BJ (cell line): Measurements from ENCODE around the gene MAL. TPM values are rescaled to one million over a fixed set of nuclear protein-coding genes. Genes with fewer than 3 reads are reported as not detected.

Experiments used
- CTCF ChIA-PET: fragments of 350-600 bp; formaldehyde crosslinking; extraction: SDS; loops from one replicate; lab custom pipeline; 2021; ENCODE audit warnings: antibody characterized with exemption, inconsistent platforms; lab: Yijun Ruan, JAX
- POLR2A ChIA-PET: fragments of 300-600 bp; sonication (Branson Sonifier 250); formaldehyde crosslinking; extraction: SDS; loops from one replicate; lab custom pipeline; 2021; ENCODE audit warnings: antibody characterized with exemption; lab: Charles Lee
- DNase-seq: peaks from one replicate; pipeline ENCODE4 v3.0.0-alpha.2; 2011; ENCODE audit warnings: low read depth
- H3K27me3 ChIP-seq: 2 replicates; pipeline ENCODE4 v1.6.0; 2011; ENCODE audit warnings: low read length; ENCODE audit not compliant: control insufficient read depth, insufficient read depth
- H3K36me3 ChIP-seq: 2 replicates; pipeline ENCODE4 v1.5.1; 2011; ENCODE audit warnings: low read length; ENCODE audit not compliant: control insufficient read depth, insufficient read depth
- H3K4me3 ChIP-seq: 2 replicates; pipeline ENCODE4 v1.5.1; 2011; ENCODE audit warnings: low read depth, mild to moderate bottlenecking, control low read depth, low read length
- CTCF ChIP-seq: IDR thresholded peaks from 2 replicates; pipeline ENCODE4 v1.5.1; 2011; ENCODE audit warnings: low read depth, mild to moderate bottlenecking, control low read depth, inconsistent platforms, low read length, moderate library complexity; ENCODE audit not compliant: insufficient read depth
- polyA plus RNA-seq: library from polyadenylated mRNA; depleted of rRNA; stranded (reverse); fragments of >200 nt; gene quantifications from 2 replicates; pipeline ENCODE4 v1.2.3, GENCODE V29; 2011

MAL gene
- polyA plus RNA-seq, 1 experiment = not detected

DNA sequence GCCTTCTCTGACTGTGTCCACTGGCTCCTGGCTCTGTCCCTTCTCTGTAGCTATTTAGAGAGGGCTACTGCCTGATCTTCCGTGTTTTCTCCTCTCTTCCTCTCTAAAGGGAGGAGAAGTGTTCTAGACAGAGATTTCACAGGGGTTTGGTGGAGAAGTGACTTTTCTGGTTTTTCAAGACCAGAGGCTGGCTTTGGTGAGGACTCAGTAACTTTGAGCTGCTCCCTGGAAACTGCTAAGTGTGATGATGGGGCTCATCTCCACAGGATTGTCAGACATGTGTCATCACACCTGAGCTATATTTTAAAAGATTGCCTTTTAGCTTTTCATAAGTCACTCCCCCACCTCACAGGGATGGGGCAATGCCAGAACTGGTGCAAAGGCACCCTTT is 6.2 kb downstream of the MAL start:
- ChIA-PET CTCF (interaction anchor here (1.0 to 1.7 kb wide), 3 partner anchors 9 to 10 kb away, joined by 3 to 7 read pairs (median 3); no protein-coding TSS in a partner anchor), POLR2A (no interaction called here)
- peaks cover 12% of the 10 kb centered on the region for H3K27me3 ChIP-seq
- H3K36me3 ChIP-seq = no peaks in the 10 kb centered on the region
- no peak for DNase-seq
- no peak for TF ChIP-seq CTCF
- H3K4me3 ChIP-seq = no peak overlapping the region

- TF ChIP-seq CTCF = no peak
- no peaks in the 10 kb centered on the region for H3K36me3 ChIP-seq
- ChIA-PET CTCF (interaction anchor here (1.0 to 1.7 kb wide), 2 partner anchors 9 to 11 kb away, joined by 3 to 7 read pairs; no protein-coding TSS in a partner anchor), POLR2A (no interaction called here)
- DNase-seq = no peak
- peaks cover 8% of the 10 kb centered on the region for H3K27me3 ChIP-seq
- H3K4me3 ChIP-seq = no peak overlapping the region
Measured at GRCh38 chr2:95032341-95032740, 6.8 kb downstream of the MAL start.

GRCh38 chr2:95032868-95033603 is 7.5 kb downstream of the MAL start:
- no peak for TF ChIP-seq CTCF
- CTCF ChIA-PET = interaction anchor here (1.6 to 1.7 kb wide), 2 partner anchors 11 kb away, joined by 7 read pairs; no protein-coding TSS in a partner anchor
- DNase-seq = no peak
- POLR2A ChIA-PET = no interaction called here
- Histone ChIP-seq H3K27me3 (peaks cover 8% of the 10 kb centered on the region), H3K4me3 (no peak overlapping the region), H3K36me3 (no peaks in the 10 kb centered on the region)

GRCh38 chr2:95034221-95034620 is 8.7 kb downstream of the MAL start:
- no peak overlapping the region for H3K4me3 ChIP-seq
- TF ChIP-seq CTCF = no peak
- peaks cover 7% of the 10 kb centered on the region for H3K27me3 ChIP-seq
- ChIA-PET POLR2A (no interaction called here), CTCF (interaction anchor here (1.6 to 2.0 kb wide), 3 partner anchors 12 to 81 kb away, joined by 7 to 9 read pairs (median 8); no protein-coding TSS in a partner anchor)
- no peak for DNase-seq
- no peaks in the 10 kb centered on the region for H3K36me3 ChIP-seq

DNA sequence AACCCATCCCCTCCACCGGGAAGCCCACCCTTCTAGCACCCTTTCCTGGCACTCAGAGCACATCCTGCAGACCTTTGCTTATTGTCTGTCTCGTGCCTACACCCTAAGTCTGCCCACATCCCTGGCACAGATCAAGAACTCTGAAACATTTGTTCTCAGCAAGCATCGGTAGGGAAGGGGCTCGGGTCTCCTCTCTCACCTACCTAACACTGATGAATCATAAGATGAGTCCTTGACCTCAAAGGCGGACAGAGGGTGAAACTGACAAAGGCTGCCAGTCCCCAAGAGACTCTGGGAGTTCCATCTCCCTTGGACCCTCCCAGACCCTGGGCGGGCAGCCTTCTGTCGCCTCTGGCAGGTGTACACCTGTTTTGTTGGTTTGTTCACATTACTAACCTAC is 9.3 kb downstream of the MAL start:
- ChIA-PET POLR2A (no interaction called here), CTCF (interaction anchor here (1.6 to 2.0 kb wide), 3 partner anchors 12 to 81 kb away, joined by 7 to 9 read pairs (median 8); no protein-coding TSS in a partner anchor)
- H3K36me3 ChIP-seq = no peaks in the 10 kb centered on the region
- no peak for TF ChIP-seq CTCF
- peaks cover 6% of the 10 kb centered on the region for H3K27me3 ChIP-seq
- DNase-seq = no peak
- H3K4me3 ChIP-seq = no peak overlapping the region
